Kasumi-1 (cell line): ENCODE data around the gene ACSM2B.
"Not testable (repeated sequence)": the region's sequence is repeated elsewhere in the genome, so short reads cannot be mapped to it uniquely, and the experiment has no call there.

Experiments
- DNase-seq, 2 experiments: peaks; one replicate each; lab custom pipeline; 2025; lab: John Stamatoyannopoulos, UW

ACSM2B gene

DNA sequence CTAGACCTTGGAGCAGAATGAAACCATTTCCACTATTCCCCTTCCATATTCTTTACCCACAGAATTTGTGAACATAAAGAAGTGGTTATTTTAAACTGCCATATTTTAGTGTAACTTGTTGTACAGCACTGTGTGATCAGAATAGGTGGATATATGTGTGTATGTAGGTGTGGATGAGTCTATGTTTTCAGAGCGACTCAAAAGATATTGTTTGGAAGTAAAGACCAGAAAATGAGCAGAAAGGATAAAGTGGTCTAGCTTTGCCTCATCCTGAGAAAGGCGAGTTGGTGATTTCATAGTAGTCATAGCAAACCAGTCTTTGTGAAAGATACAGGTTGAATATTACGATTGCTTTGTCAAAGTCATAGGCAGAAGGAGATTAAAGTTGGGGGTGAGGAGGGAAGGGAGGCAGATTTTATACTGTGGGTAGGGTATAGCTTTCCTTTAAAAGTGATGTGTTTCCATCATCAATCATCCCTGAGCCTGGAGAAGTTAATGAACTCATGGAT, 43.8 kb downstream of the ACSM2B start:
- not testable (repeated sequence) for DNase-seq

DNA sequence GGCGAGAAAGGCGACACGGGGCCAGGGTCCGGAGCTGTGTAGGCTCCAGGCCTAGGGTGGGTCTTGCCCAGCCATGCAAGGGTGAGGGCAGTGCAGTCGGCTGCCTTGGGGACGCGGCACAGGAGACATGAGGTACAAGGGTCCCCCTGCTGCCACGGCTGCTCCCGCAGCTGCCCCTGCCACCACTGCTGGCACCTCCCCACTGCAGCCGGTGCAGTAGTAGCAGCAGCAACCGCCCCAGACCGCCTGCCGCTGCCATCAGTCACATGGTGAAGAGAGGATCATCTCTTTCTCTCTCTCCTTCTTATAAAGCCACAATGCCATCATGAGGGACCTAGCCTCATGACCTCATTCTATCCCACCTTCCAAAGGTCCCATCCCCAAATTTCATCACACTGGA, 44.4 kb downstream of the ACSM2B start:
- DNase-seq = not testable (repeated sequence)

DNA sequence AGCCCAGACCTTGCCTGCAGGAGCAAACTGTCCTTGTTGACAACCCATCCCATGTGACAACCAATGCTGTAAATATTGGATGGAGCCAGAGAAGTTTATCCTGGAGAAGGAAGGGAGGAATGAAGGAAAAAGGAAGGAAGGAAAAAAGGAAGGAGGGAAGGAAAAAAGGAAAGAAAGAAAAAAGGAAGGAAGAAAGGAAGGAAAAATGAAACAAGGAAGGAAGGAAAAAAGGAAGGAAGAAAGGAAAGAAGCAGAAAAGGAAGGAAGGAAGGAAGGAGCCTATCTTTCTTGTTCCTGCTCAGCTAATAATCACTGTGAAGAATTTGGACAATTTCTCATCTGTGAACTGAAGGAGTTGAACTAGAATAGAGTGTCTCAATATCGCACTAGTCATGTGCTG, 56.1 kb downstream of the ACSM2B start:
- no peak for DNase-seq

DNA sequence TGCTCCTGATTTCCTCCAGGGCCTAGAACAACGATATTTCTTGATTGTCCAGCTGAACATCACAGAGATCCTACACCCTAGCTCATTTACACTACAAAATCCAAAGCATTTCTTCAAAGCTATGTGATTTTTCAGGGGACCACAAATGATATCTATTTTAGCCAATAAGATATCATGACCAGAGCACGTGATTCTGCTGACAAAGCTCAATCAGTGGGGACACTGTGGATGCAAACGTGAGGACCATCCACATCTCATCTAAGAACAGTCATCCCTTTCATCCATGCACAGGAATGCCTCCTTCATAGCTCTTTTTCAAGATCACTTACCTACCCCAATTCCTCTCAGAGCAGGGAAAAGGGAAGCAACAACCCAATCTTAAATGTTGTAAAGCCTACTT, 56.9 kb downstream of the ACSM2B start:
- DNase-seq = no peak

DNA sequence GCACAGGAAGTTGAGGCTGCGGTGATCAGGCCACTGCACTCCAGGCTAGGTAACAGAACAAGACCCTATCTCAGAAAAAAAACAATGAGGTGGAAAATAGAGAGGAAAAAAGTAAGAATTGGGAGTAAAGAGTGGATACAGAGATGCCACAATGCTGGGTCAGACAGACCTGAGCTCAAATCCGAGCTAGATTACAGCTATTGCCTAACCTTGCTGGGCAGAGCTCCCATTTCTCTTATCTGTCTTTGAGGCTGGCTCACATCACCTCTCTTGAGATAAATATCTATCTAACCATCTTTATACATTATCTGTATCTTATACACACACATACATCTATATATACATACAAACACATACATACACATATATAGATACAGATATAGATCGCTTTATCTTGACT, 59.0 kb downstream of the ACSM2B start:
- no peak for DNase-seq

DNA sequence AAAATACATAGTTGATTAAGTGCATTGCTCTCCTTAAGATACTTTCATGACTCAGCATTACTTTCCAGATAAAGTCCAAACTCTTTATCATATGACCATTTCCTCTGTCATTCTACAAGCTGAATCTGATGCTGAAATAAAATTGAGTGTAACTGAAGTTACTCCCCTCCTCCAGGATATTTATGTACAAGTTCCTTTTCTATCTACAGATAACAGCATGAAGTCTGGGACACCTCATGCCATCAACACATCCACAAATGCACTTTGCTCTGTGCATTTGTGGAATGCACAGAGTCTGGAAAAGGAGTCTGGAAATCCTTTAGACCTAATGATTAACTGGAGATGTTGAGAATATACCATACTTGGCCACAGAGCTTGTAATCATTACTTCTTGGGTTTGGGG, 60.5 kb downstream of the ACSM2B start:
- no peak for DNase-seq

DNA sequence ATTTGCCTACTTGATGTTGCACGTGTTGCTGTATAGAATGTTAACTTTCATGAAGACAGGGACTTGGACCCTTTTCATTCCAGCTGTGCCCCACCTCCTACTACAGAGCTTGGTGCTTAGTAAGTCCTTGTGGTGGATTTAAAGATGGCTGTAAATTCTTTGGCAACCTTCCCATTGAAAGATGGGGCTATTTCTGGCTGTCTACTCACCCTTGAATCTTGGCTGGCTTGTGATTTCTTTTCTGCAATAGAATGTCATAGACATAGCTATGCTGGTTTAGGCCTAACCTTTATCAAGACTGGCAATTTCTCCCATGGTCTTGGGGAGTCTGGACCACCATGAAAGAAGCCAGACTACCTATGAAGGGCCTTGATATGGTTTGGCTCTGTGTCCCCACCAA, 65.8 kb downstream of the ACSM2B start:
- no peak for DNase-seq

DNA sequence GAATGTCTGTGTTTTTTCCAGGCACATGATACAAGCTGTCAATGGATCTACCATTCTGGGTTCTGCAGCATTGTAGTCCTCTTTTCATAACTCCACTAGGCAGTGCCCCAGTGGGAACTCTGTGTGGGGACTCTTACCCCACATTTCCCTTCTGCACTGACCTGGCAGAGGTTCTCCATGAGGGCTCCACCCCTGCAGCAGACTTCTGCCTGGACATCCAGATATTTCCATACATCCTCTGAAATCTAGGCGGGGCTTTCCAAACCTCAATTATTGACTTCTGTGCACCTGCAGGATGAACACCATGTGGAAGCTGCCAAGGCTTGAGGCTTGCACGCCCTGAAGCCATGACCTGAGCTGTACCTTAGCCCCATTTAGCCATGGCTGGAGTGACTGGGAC, 68.9 kb downstream of the ACSM2B start:
- no peak for DNase-seq

DNA sequence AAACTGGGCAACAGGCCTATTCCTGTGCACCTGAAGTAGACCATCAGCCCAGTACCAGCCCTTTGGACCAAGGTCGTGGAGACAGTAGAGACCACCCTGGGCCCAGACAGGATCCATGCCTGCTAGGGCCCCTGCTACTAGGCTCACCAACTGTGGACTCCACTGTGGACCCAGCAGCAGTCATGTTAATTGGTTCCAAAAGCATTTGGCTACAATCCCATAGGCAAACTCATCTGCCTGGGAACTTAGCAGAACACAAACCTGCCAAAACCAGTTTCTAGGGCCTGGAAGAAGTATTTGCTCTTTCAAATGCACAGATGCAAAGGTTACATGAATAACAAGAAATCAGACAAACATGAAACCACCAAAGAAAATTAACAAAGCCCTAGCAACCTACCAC, 71.7 kb downstream of the ACSM2B start:
- no peak for DNase-seq

DNA sequence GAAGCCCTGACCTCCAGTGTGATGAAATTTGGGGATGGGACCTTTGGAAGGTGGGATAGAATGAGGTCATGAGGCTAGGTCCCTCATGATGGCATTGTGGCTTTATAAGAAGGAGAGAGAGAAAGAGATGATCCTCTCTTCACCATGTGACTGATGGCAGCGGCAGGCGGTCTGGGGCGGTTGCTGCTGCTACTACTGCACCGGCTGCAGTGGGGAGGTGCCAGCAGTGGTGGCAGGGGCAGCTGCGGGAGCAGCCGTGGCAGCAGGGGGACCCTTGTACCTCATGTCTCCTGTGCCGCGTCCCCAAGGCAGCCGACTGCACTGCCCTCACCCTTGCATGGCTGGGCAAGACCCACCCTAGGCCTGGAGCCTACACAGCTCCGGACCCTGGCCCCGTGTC, 84.7 kb downstream of the ACSM2B start:
- not testable (repeated sequence) for DNase-seq

DNA sequence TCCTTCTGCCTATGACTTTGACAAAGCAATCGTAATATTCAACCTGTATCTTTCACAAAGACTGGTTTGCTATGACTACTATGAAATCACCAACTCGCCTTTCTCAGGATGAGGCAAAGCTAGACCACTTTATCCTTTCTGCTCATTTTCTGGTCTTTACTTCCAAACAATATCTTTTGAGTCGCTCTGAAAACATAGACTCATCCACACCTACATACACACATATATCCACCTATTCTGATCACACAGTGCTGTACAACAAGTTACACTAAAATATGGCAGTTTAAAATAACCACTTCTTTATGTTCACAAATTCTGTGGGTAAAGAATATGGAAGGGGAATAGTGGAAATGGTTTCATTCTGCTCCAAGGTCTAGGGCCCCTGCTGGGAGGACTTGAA, 85.2 kb downstream of the ACSM2B start:
- not testable (repeated sequence) for DNase-seq
